Lung (tissue), 12 donors: ENCODE data around the gene SLC25A33. TPM values are rescaled to one million over a fixed set of nuclear protein-coding genes. Genes with fewer than 3 reads are reported as not detected.

Source experiments
- ATAC-seq: fragments of 200-7000 bp; cut with Tn5 transposase; one replicate; pipeline ENCODE4 v1.9.1; 2020; ENCODE audit warnings: moderate number of reproducible peaks; ENCODE audit not compliant: insufficient read depth, low FRiP score
- DNase-seq, 3 donors: peaks; one replicate each; pipeline ENCODE4 v3.0.0-alpha.2; 2013 to 2017
- H3K27ac ChIP-seq, 2 donors: one replicate each; pipeline ENCODE4 v1.5.1; 2013; ENCODE audit warnings: mild to moderate bottlenecking in 2 of 2, moderate library complexity in 2 of 2, control low read depth in 1 of 2, inconsistent platforms in 1 of 2, low read depth in 1 of 2, low read length in 1 of 2
- H3K27me3 ChIP-seq, 3 donors: one replicate each; pipeline ENCODE4 v1.5.1; 2013; ENCODE audit warnings: low read length in 2 of 3; ENCODE audit not compliant: control insufficient read depth in 3 of 3, insufficient read depth in 3 of 3
- H3K36me3 ChIP-seq, 4 donors: one replicate each; pipeline ENCODE4 v1.5.1; 2013; ENCODE audit warnings: low read length in 4 of 4, mild to moderate bottlenecking in 1 of 4, moderate library complexity in 1 of 4; ENCODE audit not compliant: control insufficient read depth in 4 of 4, insufficient read depth in 4 of 4
- H3K4me1 ChIP-seq, 5 donors: one replicate each; pipeline ENCODE4 v1.5.1; 2013; ENCODE audit warnings: low read length in 5 of 5, mild to moderate bottlenecking in 2 of 5, moderate library complexity in 1 of 5; ENCODE audit not compliant: control insufficient read depth in 5 of 5, insufficient read depth in 5 of 5
- H3K4me3 ChIP-seq: one replicate; pipeline ENCODE4 v1.5.1; 2013; ENCODE audit warnings: mild to moderate bottlenecking, control low read depth, moderate library complexity
- H3K9ac ChIP-seq, 2 donors: one replicate each; pipeline ENCODE4 v1.5.1; 2013; ENCODE audit warnings: low read length in 2 of 2, control low read depth in 1 of 2; ENCODE audit not compliant: insufficient read depth in 1 of 2
- H3K9me3 ChIP-seq, 4 donors: one replicate each; pipeline ENCODE4 v1.5.1; 2013; ENCODE audit warnings: low read length in 3 of 4, mild to moderate bottlenecking in 1 of 4, moderate library complexity in 1 of 4; ENCODE audit not compliant: control insufficient read depth in 4 of 4, insufficient read depth in 3 of 4
- WGBS, 2 donors: extraction: QIAGEN DNeasy Blood & Tissue Kit; methylation state at CpG; one replicate each; pipeline ENCODE4 v1.1.7; 2013; 5-methylcytosine and 5-hydroxymethylcytosine counted together
- polyA plus RNA-seq, 2 donors: library from polyadenylated mRNA; stranded (reverse); fragments of 200-250 nt; gene quantifications; one replicate each; pipeline ENCODE4 v1.2.1, GENCODE V29; 2013
- total RNA-seq, 2 donors: library from RNA; depleted of rRNA in 1 of 2; stranded (reverse); fragments of >200 nt in 1 of 2; gene quantifications; one replicate each; pipeline ENCODE4 v1.2.1, GENCODE V29; 2014 to 2021
- TF ChIP-seq, protein P1 (sequence below): IDR thresholded peaks from 2 replicates; pipeline ENCODE4 v1.5.1; 2012; ENCODE audit warnings: mild to moderate bottlenecking; ENCODE audit errors: control extremely low read depth, extremely low read depth
- donor health status: control.
- donor health status: control.
- donor health status: Bipolar disorder and iron deficiency.
- donor health status: healthy.
- donor health status: DM: yes; HTN: yes; CAD: no.

Gene SLC25A33
- total and polyA plus RNA-seq, 4 donors = 3.2 to 5.2 (median 4.5) TPM

- 94 to 100% methylated on average over 9 of the region's 9 CpGs for WGBS, 2 donors
- H3K9me3 ChIP-seq = no peaks in the 10 kb centered on the region
- H3K4me3 ChIP-seq = no peak overlapping the region
- H3K9ac ChIP-seq = no peak overlapping the region
- H3K27ac ChIP-seq = no peak overlapping the region
- H3K27me3 ChIP-seq = no peaks in the 10 kb centered on the region
- peaks cover 0 to 6% (median 2%) of the 10 kb centered on the region in 5 donors for H3K4me1 ChIP-seq
- TF ChIP-seq, protein P1, sequence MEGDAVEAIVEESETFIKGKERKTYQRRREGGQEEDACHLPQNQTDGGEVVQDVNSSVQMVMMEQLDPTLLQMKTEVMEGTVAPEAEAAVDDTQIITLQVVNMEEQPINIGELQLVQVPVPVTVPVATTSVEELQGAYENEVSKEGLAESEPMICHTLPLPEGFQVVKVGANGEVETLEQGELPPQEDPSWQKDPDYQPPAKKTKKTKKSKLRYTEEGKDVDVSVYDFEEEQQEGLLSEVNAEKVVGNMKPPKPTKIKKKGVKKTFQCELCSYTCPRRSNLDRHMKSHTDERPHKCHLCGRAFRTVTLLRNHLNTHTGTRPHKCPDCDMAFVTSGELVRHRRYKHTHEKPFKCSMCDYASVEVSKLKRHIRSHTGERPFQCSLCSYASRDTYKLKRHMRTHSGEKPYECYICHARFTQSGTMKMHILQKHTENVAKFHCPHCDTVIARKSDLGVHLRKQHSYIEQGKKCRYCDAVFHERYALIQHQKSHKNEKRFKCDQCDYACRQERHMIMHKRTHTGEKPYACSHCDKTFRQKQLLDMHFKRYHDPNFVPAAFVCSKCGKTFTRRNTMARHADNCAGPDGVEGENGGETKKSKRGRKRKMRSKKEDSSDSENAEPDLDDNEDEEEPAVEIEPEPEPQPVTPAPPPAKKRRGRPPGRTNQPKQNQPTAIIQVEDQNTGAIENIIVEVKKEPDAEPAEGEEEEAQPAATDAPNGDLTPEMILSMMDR = no peak
- H3K36me3 ChIP-seq = peaks cover 5 to 37% (median 23%) of the 10 kb centered on the region in 4 donors
- DNase-seq (no peak), ATAC-seq (no peak)
Measured at GRCh38 chr1:9602794-9603167, 63.5 kb downstream of the SLC25A33 start.

- no peak for DNase-seq
- 94 to 98% methylated on average over 12 to 14 of the region's 14 CpGs for WGBS, 2 donors
Measured at GRCh38 chr1:9603307-9603706, 64.0 kb downstream of the SLC25A33 start.

GRCh38 chr1:9603766-9604753 lies 64.8 kb downstream of the SLC25A33 start:
- H3K27ac ChIP-seq = no peak overlapping the region
- TF ChIP-seq, protein P1 = no peak
- WGBS, 2 donors = 88 to 90% methylated on average over 42 of the region's 42 CpGs
- no peaks in the 10 kb centered on the region for H3K9me3 ChIP-seq
- H3K36me3 ChIP-seq = peaks cover 5 to 37% (median 22%) of the 10 kb centered on the region in 4 donors
- DNase-seq = peak; percentile 66 to 94 (median 83)
- no peak for ATAC-seq
- no peaks in the 10 kb centered on the region for H3K27me3 ChIP-seq
- H3K9ac ChIP-seq = no peak overlapping the region
- H3K4me3 ChIP-seq = no peak overlapping the region
- H3K4me1 ChIP-seq = peaks cover 0 to 6% (median 2%) of the 10 kb centered on the region in 5 donors

More at GRCh38 chr1:9603307-9603706, 64.0 kb downstream of the SLC25A33 start:
- Histone ChIP-seq H3K27me3 (no peaks in the 10 kb centered on the region), H3K4me1 (peaks cover 0 to 6% (median 2%) of the 10 kb centered on the region in 5 donors), H3K36me3 (peaks cover 5 to 32% (median 22%) of the 10 kb centered on the region in 4 donors), H3K9ac (no peak overlapping the region), H3K9me3 (no peaks in the 10 kb centered on the region), H3K27ac (no peak overlapping the region), H3K4me3 (no peak overlapping the region)
- TF ChIP-seq, protein P1 = no peak
- ATAC-seq = no peak
